ENCODE data around the gene SNX1.

DNA sequence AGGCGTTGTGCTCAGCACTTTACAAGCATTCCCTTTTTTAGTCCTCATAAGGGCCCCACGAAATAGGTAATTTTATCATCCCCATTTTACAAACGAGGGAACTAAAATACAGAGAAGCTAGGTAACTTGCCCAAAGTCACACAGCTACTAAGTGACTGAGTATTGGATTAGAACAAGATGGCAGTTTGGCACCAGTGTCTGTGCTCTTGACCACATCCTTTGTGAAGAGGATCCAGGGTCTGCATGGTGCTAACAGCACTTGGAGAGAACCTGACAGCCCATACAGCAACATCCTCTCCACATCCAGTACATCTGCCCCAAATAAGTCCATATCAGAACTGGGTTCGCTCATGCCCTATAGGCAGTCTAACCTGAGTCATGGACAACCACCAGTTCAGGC is 27.6 kb upstream of the SNX1 start:
- TF ChIP-seq GATA2 (IDR thresholded peaks at IDR 0.05; ENCODE audit: low read depth, low read length) (no peak), GATA3 (IDR thresholded peaks at IDR 0.05; ENCODE audit: low read depth, low read length) (no peak)
